GM04503 (cell line): ENCODE results near the gene CHST8.
"Not testable (repeated sequence)": the region's sequence is repeated elsewhere in the genome, so short reads cannot be mapped to it uniquely, and the experiment has no call there.

Experiments
- DNase-seq: peaks from one replicate; pipeline ENCODE4 v3.0.0-alpha.2; 2012; ENCODE audit warnings: low read depth

Gene CHST8

DNA sequence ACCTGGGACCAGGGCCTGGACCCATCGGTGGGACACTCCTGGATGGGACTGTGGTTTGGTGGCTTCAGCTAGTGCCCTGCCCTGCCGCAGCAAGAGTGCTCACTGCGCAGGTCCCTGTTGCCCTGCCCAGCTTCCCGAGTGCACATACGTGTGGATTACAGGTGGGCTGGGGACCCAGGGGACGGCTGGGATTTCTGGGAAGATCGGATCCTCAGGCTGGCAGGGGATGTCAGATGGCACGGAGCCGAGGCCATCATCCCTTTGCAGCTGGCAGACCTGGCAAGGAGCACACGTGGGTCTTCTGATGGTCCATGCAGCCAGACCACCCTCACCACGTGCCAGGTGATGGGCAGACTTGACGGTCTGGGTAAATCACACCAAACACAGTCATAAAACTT lies 69.3 kb downstream of the CHST8 start:
- no peak for DNase-seq

DNA sequence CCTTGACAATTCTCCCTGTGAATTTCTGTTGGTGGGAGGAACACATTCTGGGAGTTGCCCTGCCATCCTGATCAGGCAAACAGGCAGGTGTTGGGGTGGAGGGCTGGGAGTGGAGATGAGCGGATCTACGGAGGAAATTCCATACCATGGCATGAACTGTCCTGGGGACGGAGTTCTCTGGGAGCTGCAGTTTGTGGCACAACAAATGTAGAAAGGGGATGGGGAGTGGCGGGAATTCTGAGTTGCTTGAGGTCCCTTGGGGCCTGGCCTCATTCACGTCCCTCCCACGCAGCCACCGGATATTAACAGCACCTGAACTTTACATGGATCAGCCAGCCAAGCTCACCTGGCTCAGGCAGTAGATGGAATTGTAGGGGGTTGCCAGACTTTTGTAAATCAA lies 70.0 kb downstream of the CHST8 start:
- no peak for DNase-seq

DNA sequence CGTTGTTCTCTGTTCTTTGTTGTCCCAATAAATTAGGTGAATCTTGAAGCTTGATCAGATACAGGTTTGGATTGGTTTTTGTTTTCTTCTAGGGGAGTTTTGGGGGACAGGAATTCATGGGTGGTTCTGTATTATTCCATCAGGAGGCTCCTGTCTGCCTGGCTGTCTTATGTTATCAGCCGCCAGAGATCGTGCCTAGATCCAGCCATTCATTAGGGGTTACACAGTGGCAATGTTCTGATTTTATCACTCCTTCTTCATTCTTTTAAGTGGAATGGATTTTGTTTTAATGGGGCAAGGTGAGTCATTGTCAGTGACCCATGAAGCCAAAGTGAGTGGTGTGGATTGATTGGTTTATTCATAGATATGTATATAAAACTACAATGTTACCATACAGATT lies 71.9 kb downstream of the CHST8 start:
- no peak for DNase-seq

DNA sequence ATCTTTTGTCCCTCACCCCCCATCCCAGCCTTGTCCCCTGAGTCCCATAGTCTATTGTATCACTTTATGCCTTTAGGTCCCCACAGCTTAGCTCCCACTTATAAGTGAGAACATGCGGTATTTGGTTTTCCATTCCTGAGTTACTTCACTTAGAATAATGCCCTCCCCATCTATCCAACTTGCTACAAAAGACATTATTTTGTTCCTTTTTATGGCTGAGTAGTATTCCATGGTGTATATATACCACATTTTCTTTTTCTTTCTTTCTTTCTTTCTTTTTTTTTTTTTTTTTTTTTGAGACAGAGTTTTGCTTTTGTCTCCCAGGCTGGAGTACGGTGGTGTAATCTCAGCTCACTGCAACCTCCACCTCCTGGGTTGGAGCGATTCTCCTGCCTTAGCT lies 73.8 kb downstream of the CHST8 start:
- DNase-seq = not testable (repeated sequence)

DNA sequence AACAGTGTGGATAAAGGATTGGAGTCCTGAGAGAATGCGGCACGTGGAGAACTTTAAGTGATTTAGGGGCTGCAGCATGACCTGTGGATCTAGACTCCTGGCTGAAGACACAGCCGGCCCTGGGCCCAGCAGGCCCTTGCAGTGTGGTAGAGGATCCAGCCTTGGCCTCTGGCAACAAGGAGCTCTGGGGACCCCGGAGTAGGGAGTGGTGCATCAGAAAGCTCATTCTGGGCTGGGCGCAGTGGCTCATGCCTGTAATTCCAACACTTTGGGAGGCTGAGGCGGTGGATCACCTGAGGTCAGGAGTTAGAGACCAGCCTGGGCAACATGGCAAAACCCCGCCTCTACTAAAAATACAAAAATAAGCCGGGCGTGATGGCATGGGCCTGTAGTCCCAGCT lies 76.0 kb downstream of the CHST8 start:
- no peak for DNase-seq

DNA sequence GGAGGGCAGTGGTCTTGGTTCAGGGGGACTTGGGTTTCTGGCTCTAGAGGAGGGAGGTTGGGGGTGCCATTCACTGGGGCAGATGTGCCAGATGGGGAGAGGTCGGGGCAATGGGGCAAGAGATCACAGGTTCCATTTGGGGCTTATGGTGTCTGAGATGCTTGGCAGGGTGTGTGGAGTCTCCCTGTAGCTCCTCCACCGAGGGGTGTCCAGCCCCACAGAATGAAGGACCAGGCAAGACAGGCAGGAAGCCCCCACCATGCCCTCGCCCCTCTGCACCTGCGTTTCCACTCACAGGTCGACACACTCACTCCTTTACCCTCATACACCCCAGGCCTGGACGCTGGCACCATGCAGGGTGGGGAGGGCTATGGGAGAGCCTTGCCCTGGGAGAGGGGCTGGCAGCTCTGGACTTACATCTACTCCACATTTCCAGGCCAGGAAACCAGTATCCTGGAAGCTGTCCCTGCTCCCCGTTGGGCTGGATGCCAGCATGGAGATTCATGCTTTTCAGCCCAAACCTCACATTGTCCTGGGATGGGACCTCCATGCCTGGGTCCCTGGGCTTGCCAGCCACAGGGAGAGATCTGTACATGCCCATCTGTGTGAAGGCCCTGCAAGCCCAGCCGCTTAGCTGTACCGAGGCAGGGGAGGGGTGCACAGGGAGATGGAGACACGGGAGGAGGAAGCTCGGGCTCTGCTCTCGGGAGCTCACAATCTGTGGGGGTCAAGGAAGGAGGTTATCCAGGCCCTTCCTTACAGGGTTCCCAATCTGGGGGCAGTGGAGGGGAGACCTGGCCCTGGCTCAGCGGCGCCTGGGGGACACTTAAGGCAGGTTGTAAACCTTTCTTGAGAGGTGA lies 77.1 kb downstream of the CHST8 start:
- DNase-seq = no peak

DNA sequence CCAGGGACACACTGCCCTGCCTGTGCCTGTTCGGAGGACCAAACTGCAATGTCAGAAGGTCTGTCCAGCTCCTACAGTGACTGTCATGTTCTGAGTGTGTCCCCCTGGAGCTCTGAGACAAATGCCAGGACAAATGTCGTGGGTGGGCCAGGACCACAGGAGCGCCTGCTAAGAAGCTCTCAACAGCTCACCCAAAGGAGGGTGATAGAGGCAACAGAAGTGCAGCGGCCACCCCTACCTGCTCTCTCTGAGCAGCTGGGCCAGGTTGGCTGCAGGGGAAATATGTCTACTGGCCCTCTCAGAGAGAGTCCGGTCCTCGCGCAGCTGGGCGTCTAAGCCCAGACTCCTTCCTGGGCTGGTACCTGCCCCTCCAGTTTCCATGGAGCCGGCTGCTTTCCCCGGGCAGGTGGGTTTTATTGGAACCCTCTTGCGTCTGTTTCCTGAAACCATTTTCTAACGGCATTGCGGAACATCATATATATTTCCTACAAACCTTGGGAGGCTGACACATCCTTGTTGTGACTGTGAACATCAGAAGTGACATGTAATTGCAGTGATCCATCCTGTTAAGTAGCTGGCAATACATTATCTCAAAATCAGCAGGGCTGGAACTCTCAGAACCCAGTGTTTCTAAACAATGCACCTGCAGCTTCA lies 78.1 kb downstream of the CHST8 start:
- DNase-seq = no peak

DNA sequence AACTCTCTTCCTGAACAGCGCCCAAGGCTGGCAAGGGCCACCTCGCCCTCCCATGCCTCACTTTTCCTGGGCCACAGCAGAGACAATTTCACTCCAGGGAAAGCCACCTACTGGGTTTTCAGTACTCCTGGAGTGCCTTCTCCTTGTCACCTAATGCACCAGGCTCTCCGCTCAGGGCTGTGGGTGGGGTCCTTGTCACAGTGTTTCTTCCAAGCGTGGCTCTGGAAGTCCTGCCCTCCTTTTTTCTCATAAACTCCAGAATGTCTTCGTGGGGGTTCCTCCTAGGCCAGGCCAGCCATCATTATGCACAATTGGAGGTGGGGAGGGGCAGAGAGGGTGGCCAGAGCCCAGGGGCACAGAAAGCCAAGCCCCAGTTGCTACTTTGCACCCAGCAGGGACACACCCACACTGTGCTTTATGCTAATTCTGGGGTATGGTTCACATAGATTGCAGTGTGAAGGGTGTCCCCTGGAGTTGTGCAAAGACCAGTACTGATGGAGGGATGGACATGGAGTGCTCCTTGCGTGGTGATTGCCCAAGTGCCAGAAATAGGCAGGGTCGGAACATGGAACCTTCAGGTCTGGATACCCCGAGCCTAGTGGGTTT lies 78.8 kb downstream of the CHST8 start:
- no peak for DNase-seq

DNA sequence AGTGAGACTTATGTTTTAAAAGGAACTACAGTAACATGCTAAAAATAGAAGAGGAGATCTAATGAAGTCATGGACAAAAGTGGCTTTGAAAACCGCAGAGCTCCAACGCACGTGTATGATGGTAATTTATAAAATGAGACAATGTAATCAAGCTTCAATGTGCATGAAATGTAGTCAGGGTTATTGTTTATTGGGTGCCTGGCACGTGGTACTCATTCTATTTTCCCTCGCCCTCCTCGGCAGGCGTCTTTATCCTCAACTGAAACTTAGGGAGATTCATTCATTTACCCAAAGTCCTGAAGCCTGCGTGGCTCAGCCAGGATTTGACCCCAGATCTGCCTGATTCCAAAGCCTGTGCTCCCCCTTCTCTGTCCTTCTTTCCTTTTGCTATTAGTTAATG lies 79.8 kb downstream of the CHST8 start:
- no peak for DNase-seq

DNA sequence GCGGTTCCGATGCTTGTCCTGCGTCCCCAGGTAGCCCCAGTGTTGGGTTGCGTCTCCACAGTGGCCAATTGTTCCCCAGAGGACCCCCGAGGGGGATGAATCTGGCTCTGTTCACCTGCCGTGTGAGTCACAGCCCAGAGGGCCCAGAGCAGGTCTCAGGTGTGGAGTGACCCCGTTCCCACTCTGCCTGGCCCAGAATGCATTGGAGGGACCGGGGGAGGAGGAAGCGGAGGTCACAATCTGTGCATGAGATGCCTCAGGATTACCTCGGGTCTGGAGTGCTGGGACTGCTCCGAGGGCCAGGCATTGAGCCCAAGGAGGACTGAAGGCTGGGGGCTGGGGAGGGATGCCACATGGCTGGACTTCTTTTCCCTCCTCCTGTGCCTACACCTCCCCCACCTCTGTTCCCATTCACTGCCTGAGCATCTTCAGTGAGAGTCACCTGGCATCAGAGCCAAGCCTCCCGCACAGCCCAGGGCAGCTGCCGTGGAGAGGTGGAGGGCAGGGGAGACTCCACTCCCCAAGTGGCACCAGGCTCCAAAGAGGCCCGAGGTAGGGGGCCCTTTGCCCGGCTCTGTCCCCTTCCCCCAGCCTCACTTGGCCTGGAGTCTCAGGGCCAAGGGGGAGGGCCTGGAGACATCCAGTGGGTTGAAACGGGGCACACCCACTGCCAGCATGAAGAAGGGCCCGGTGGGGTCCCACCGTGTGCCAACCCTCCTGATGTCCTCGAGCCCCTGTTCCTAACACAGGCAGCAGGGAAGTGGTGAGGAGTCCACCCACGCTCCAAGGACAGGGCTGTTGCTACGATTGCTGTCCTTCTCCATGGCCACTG lies 81.1 kb downstream of the CHST8 start:
- no peak for DNase-seq

DNA sequence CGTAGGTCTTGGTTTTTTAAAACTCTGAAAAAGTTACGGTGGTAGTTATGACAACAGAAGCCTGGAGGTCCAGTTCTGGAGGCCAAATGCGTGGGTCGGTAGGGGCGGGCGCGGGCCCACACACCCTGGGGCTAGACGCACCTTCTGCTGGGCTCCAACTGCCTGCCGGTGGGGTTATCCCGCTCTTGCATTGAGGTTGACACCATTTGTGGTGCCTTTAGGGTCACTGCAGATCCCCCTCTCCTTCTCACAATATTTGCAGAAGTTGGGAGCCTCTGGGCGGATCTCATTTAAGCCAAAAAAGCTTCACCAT lies 81.6 kb downstream of the CHST8 start:
- DNase-seq = no peak

DNA sequence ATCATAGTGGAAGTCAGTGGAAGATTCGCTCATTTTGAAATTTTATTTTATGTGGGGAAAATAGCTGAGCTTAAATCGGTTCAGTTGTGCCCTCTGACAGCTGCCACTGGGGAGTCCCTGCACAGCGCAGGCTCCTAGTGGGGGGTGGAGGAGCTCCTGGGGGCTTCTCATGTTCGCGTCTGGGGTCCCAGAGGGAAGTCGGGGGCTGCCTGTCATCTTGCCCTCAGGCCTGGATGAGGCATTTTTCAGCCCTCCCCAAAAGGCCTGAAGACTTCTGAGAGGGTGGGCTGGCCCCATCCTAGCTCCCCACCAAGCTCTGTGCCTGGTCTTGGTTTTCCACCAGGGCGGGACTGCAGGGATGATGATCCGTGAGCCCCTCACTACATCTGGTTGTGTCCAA lies 82.1 kb downstream of the CHST8 start:
- DNase-seq = no peak

DNA sequence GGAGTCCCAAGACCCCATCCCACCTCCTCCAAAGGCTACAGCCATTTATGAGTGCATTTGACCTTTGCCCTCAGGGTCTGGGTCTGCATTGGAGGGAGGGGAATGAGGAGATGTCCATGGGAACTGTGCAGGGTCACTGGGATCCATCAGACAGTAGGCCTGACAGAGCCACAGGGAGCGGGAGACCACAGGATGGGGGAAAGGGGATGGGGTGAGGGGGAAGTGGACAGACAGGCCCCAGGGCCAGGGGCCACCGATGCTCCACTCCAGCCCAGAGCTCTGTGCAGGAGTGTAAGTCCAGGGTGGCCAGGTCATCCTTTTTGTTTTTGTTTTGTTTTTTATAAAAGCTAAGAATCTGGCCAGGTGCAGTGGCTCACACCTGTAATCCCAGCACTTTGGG lies 82.5 kb downstream of the CHST8 start:
- DNase-seq = no peak

DNA sequence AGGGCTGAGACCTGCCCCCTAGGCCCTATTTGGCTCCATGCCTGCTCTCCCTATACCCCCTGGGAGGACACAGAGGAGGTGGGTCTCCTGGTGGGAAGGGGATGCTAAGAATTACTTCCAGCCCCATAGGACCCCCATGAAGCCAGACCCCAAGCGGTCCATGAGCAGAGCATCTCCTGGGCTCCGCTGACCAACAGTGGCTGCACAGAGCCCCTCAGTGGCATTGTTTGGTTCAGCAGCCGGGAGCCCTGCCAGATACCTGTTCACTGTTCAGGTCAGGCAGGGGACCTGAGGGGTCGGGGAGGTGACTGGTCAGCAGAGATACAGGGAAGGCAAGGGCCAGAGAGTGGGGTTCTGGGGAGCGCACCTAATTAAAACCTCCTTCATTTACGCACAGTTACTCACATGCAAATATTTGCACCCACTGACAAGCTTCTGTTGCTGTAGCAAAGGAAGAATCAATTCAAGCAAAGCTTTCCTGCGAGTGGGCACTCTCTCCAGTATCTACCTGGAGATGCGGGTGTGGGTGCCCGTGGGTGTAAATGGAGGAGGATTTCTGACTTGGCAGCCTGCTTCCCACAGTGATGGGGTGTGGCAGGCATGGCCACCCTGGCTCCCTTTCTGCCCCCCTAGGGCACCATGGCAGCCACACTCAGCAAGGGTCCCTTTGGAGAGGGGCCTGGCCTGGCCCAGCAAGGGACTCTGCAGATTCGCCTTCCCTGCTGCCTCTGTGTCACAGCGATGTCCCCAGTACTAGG lies 83.5 kb downstream of the CHST8 start:
- no peak for DNase-seq

DNA sequence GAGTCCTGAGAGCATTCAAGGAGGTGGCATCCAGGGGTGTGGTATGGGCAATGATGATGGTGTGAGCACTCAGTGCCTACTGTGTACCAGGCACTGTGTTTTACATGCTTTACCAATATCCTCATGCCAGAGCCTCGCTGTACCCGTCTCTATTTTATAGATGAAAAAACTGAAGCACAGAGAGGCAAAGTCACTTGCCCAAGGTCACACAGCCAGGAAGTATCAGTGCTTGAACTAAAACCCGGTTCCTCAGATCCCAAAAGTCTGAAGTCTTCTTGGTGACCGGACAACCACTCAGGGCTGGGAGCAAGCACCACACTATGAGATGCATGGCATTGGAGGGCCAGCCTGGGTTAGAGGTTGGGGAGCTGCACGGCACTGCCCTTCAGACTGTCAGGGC lies 84.1 kb downstream of the CHST8 start:
- no peak for DNase-seq

DNA sequence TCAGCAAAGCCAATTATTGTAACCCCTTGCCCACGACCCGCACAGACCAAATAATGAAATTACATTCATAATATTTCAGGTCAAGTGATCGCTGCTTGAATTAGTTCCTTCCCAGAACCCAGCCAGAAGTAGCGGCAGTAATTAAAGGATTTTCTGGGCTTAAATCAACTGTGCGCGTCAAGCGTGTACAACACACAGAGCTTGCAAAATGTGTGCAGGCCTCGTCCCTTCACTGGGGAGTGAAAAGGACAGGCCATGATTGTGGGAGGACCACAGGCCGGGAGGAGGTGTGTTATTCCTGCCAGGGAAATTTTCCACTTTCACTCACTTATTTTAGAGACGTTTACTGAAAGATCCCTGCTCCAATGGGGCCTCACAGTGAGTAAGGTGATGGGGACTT lies 84.9 kb downstream of the CHST8 start:
- no peak for DNase-seq

DNA sequence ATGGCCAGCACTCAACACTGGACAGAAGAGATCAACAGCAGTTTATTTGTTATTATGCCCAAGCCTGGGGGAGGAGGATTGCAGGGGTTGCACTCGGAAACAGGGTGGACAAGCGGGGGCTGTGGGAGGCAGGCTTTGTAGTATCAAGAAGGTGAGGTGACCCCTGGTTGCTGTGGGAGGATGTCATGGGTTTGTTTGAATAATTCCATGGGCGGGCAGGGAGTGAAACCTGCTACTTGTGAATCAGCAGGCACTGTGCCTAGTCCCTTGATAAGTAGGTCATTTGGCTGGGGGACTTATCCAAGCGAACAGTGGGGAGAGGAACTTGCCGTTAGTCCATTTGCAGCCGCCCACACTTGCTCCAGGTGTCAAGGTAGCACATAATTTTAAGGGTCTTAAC lies 90.5 kb downstream of the CHST8 start:
- DNase-seq = no peak

DNA sequence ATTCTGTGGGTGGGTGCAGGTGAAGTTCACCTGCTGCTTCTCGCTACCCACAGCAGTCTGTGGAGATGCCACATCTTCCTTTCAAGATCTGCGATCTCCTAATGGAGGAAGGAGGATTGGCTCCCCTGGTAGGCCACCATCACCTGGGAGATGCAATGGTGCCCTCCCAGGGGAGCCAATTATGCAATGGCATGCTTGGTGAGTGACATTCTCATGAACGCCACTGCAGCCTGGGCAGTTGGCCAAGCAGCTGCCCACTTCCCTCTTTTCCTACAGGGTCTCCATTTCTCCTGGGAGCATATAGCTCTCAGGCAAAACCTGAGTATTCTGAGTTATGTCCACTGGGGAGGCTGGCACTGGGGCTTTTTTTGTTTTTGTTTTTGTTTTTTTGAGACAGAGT lies 91.4 kb downstream of the CHST8 start:
- DNase-seq = no peak

DNA sequence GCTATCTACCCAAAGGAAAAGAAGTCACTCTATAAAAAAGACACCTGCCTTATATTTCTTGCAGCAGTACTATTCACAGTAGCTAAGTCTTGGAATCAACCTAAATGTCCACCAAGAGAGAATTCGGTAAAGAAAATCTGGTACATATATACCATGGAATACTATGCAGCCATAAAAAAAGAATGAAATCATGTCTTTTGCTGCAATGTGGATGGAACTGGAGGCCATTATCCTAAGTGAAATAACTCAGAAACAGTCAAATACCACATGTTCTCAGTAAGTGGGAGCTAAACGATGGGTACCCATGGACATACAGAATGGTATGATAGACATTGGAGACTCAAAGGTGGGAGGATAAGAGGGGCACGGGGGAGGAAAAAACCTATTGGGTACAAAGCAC lies 92.4 kb downstream of the CHST8 start:
- no peak for DNase-seq

DNA sequence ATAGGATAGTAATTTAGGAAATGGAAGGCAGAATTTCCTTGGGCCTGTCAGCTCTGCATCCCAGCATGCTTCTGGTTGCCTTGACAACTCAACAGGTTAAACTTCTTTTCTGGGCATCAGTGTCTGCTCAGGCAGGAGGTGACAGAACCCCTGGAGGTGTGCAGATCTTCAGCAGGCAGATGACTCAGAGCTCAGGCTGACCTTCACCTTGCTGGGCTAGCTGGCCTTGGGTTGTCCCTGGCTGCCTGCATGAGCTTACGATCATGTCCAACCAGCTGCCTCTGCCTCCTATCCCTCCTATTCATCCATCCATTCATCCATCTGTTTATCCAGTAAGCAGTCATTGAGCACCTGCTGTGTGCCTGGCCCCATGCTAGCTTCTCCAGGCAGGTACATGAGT lies 93.7 kb downstream of the CHST8 start:
- DNase-seq = no peak

DNA sequence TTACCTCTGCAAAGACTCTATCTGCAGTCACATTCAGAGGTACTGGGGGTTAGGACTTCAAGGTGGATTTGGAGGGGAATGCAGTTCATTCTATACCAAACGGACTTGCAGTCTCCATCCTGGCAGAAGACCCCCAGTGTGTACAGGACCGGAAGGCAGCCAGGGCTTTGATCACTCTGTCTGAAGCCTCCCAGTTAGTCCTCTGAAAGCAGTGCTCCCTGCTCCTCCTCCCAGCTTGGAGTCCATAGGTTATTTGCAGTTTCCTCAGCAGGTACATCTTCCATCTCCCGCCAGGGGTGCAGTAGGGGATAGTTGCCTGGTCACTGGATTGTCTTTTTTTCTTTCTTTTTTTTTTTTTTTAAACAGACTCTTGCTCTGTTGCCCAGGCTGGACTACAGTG lies 96.1 kb downstream of the CHST8 start:
- DNase-seq = no peak

DNA sequence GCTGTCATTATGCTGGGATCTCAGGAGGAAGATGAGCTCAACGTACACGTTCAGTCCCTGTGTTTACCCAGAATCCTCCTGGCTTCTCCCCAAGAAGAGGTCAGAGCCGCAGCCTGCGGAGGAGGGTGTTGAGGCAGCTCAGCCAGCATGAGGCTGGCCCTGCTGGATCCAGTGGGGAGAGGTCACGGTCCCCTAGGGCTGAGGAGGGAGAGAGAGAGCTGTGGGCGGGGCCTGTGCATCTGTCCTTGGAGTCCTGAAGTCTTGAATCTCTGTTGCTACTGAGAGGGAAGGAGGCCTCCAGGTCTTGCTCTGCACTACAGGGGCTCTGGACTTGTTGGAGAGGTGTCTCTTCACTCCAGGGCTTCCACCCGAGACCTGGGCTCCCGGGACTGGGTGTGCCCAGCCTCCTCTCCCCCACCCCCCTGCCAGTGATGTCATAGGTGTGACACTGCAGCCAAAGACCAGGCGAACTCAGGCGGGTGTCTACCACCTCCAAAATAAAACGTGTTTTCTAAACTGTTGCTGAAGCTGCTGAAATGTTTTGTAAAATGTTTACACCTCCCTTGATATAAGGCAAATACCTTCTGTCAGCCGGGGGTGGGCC lies 97.0 kb downstream of the CHST8 start:
- DNase-seq = no peak
